DMS 273 (cell line): Measurements from ENCODE around the gene EBLN2.
A peak's percentile ranks its signal among the peaks of the same experiment; 100 is the strongest.

ENCODE experiments used
- DNase-seq: peaks from one replicate; lab custom pipeline; 2025; ENCODE audit not compliant: unreplicated experiment; lab: John Stamatoyannopoulos, UW

Gene EBLN2

DNA sequence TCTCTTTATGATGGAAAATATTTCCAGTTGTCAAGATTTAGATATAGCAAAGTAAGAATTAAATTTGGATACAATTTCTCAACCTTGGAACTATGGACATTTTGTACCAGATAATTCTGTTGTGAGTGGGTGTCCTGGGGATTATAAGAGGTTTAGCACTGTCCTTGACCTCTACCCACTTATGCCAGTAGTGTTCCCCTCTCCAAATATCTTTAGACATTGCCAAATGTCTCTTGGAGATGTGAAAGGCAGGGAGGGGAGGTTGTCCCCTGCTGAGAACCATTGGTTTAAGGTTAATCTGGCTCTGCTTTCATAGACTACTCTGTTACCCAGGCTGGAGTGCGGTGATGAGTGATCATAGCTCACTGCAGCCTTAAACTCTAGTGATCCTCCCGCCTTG, at the start of gene EBLN2:
Gene EBLN2 (plus strand): TSS at position 244 of the 400 bp plus-strand sequence. CDS start 423 bp downstream, outside the sequence.
- no peak for DNase-seq

DNA sequence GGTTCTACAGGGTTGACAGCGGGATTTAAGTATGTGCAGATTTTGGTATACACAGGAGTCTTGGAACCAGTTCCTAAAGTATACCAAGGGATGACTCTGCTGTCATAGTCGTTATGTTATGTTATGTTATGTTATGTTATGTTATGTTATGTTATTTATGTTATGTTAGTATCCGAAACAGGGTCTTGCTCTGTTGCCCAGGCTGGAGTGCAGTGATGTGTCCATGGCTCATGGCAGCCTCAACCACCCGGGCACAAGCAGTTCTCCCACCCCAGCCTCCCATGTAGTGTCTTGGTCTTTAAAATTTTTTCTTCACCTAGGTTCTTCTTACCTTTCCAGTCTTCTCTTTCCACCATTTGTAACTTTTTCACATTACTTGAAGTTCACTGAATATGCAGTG, 43.2 kb upstream of the EBLN2 start:
- DNase-seq, result no peak

DNA sequence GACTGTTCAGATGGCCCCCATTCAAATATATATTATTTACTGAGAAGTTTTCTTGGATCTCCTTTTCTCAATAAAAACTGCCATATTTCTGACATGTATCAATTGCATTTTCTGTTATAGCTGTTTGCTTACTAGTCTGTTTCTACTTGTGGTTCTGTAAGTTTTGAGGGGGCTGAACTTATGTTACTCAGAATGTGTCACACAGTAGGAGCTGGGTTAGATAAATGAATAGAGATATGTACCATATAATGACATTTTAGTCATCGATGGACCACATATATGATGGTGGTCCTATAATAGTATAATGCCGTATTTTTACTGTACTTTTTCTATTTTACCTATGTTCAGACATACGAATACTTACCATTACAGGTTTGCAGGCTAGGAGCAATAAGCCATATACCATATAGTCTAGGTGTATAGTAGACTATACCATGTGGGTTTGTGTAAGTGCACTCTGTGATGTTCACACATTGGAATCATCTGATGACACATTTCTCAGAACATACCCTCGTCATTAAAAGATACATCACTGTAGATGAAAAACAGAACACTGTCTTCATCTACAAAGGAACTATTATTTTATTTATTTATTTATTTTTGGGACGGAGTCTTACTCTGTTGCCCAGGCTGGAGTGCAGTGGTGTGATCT, 42.5 kb upstream of the EBLN2 start:
- DNase-seq, result no peak

DNA sequence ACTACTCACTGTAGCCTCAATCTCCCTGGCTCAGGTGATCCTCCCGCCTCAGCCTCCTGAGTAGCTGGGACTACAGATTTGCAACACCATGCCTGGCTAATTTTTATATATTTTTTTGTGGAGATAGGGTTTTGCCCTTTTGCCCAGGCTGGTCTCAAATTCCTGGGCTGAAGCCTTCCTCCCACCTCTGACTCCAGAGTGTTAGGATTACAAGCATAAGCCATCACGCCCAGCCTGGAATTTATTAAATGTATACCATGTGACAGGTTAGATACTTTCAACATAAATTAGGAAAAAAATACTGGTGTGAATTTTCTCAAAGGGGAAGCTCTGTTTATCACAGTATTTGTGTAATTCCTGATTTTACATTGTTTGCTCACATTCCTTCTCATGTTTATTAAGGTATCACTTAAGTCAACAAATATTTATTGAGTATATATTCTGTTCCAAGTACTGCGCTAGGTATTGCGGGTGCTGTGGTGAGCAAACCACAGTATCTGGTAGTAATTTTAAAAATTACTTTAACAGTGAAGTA, 40.1 kb upstream of the EBLN2 start:
- DNase-seq, result no peak

DNA sequence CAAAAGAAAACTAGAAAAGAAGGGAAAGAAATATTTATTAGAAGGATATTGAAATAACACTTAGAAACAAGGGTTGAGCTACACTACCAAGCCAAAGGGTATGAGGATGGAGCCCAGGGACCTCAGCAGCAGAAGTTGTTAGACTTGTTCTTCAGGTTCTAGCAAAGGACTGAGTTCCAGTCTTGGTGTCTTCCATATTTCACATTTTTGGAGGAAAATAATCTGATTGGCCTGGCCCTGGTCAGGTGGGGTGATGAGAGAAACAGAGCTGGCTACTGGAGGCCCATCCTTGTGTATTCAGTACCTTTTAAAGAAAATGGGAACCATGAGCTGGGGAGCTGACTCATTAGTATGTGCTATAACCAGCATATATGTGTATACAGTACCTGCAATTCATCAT, 36.6 kb upstream of the EBLN2 start:
- DNase-seq, result no peak

DNA sequence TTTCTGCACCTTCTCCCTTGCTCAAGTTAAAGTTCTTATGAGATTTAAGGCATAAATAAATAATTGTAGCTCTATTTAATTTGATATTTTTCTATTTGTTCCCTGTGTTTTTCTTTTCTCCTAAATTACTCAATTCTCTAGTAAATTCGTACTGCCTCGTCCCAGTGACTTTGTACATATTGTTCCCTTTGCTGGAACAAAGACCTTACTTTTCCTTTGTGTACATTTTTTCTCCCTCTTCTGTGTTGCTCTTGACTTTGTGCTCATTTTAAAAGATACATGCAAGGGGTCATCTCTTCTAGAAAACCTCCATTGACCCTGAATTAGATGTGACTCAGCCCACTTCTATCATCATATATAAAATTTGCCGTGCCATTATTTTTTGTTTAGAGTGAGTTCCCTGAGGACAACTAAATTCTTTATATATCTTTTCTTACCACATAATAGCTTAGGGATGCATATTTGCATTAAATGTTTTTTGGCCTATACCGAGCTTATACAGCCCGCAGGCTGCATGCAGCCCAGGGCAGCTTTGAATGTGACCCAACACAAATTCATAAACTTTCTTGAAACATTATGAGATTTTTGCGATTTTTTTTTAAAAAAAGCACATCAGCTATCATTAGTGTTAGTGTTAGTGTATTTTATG, 35.2 kb upstream of the EBLN2 start:
- DNase-seq, result no peak

DNA sequence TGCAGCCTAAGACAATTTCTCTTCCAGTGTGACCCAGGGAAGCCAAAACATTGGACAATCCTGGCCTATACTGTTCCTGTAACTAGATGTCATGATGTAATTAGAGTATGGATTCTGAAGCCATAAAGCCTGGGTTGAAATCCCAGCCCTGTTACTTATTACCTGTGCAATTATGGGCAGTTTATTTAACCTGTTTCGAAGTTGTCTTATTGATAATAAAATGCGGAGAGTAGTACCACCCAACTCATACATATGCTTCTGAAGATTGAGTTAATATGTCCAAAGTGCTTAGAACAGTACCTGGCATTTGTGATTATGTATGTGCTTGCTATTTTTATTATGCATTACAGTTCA, 34.7 kb upstream of the EBLN2 start:
- DNase-seq, result no peak

DNA sequence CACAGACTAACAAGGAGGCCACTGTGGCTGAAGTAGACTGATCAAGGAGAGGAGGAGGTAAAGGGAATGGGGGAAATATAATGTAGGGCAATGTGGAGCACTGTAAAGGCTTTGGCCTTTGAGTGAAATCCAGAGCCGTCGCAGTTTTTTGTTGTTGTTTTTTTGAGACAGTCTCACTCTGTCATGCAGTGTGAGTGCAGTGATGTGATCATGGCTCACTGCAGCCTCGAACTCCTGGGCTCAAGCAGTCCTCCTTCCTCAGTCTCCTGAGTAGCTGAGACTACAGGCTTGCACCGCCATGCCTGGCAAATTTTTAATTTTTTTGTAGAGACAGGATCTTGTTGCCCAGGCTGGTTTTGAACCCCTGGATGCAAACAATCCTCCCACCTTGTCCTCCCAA, 32.7 kb upstream of the EBLN2 start:
- no peak for DNase-seq

DNA sequence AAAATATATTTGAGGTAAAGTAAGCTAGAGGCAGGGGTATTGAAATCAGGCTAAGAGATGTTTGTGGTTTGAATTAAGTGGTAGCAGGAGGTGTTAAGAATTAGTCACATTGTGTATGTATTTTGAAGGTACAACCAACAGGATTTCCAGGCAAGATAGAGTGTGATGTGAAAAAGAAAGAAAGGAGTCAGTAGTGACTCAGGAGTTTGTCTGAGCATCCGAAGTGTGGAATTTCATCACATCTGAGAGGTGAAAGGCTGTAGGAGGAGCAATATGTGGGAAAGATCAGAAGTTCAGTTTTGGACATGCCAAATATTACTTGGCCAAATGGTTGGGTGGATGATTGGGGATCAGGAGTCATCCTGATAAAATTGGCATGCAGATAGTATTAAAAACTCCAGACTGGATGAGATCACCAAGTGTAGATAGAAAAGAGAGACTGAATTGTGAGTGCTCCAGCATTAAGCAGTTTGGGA, 32.1 kb upstream of the EBLN2 start:
- DNase-seq, result no peak

DNA sequence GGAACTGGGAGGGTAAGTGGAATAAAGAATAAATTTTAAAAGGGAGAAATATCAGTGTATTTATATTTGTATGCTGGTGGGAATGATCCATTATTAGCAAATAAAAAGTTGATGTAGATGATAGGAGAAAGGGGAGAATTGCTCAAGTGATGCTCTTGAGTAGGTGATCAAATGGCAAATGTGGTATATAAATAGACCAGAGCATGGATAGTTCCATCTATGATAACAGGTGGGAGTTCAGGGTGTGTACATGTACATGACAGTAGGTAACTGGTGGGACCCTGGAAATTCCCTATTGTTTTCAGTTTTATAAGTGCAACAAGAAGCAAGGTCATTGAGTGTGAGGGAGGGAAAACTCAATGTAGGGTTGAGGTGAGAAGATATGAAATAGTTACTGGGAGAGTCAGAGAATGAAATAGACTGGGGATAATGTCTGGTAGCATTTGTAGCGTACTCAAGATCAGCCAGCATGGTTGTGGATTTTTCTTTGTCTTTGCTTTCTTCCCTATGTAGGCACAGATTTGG, 31.3 kb upstream of the EBLN2 start:
- no peak for DNase-seq

DNA sequence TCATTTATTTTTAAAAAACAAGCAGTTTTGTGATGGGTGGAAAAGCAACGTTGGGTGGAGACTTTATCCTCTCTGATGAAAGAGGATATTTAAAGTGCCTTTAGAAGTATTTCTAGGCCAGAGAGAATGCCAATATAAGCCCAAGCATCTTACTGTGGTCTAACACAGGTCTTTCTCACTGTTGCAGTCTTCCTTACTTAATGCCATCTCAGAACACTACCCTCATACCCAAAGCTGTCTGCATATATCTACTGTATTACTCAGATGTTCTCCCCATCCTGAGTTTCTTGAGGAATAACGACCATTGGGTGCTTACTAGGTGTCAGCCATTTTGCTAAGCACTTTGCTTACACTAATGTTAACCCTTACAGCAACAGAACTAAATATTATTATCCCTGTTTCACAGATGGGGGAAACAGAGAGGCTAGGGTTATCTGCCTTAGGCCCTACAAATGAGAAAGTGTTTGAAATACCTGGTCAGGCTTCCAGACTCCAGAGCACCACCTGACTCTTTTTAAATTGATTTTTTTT, 29.8 kb upstream of the EBLN2 start:
- DNase-seq, result no peak

DNA sequence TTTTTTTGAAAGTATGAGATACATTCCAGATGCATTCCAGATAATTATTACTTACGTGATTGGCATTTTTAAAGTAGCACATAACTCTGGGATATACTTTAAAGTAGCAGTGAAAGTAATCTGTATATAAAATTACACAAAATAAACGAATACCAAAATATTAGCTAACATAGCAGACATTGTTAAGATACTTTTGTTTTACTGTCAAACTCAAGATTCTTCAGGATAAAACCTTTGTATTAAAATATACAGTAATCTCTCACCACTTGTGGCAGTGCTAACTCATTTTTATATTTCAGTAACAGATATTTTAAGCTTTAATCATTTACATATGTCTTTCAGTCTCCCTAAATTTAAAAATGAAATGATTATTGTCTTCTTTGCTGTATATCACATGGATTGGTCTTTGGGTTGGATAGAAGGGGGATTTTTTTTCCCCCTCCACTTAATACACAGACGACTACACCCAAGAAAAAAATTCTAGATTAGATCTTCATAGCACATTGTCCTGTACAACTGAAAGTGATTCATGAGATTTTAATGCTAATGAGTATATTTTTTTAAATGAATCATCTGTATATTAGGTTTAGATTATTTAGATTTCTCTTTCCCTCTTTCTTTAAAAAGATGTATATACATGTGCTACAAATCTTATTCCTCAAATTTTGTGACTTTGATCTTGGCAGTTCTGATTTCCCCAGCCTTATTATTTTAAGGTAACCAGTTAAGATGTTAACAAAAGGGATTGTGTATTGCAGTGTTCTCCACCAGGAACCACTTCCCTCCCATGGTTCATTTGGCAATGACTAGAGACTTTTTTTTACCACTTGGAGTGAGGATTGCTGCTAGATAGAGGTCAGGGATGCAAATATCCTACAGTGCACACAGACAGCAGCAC, 24.5 kb upstream of the EBLN2 start:
- no peak for DNase-seq

DNA sequence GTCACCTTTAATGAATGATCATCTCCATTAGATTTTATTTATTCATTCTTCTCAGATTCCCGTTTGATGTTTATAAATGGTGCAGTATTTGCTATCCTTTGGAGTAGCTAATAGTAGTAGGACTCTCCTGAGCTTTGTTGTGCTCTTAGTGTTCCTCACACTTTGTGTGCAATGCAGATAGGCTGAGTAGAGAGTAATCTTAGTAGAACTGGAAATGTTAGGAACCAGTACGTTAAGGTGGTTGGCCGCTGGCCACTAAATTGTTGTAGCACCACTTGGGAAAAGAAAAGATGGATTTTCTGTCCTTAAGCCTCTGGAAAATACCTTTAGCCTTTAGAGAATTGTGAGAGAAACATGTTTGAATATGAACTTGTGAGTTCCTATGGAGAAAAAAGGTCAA, 19.9 kb upstream of the EBLN2 start:
- no peak for DNase-seq

DNA sequence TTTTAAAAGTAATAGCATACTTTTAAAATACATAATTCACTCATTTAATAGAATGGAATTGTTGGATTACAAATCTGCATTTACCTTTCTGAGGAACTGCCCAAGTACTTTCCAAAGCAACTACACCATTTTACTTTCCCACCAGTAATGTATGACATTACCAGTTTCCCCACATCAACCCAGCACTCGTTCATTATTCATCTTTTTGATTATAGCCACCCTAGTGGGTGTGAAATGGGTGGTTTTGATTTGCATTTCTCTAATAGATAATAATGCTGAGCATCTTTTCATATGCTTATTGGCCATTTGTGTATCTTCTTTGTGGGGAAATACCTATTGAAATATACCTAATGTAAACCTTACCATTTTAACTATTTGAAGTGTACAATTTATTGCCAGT, 18.0 kb upstream of the EBLN2 start:
- no peak for DNase-seq

DNA sequence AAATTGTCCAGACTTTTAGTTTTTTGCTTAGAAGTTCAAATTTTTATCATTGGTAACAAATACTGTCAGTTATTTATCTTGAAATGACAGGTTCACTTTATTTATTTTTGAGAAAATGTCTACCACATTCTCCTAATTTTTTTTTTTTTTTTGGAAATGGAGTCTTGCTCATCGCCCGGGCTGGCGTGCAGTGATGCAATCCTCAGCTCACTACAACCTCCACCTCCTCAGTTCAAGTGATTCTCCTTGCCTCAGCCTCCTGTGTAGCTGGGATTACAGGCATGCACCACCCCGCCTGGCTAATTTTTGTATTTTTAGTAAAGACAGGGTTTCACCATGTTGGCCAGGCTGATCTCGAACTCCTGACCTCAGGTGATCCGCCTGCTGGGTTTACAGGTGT, 16.1 kb upstream of the EBLN2 start:
- no peak for DNase-seq

DNA sequence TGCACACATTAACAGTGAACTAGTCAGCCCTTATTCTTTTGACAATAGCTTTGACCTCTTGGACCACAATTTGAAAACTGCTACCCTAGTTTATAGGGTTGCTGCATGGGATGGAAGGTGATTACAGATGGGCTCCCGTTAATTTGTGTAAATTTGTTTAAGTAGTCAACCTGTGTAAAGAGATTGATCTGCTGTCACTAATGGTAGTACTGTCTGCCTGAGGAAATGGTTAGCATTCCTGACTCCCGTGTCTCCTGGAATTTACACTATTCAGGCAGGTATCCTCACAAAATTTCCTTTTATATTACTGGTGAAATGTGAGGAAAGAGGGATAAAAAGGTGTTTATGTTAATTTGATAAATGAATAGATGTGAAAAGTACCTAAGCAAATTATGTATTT, 15.3 kb upstream of the EBLN2 start:
- DNase-seq, result no peak

DNA sequence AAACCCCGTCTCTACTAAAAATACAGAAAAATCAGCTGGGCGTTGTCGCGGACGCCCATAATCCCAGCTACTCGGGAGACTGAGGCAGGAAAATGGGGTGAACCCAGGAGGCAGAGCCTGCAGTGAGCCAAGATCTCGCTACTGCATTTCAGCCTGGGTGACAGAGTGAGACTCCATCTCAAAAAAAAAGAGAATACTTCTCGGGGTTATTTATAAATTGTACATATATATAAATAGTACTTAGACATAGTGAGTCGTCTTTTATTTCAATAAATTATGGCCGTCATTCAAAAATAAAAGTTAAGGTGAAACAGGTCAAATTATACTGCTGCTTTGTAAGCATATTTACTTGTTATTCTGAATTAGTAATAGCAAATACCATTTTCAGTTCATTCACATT, 12.1 kb upstream of the EBLN2 start:
- no peak for DNase-seq

DNA sequence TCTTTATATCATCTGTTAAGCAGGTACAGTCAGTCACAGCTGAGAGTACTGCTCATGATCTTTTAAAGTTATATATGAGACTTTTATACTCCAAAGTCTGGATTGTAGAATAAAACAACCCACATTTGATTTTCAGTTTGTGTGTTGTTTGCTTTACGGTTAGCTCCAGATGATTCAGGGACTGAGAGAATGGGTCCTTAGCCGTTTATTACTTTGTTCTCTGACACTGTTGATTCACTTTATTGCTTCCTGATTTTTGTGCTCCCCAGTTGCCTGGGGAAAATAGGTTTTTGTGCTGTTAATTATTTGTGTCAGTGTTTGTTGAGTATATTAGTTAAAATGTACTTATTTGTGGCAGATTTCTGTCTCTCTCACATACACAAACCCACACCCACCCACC, 8.6 kb upstream of the EBLN2 start:
- no peak for DNase-seq

DNA sequence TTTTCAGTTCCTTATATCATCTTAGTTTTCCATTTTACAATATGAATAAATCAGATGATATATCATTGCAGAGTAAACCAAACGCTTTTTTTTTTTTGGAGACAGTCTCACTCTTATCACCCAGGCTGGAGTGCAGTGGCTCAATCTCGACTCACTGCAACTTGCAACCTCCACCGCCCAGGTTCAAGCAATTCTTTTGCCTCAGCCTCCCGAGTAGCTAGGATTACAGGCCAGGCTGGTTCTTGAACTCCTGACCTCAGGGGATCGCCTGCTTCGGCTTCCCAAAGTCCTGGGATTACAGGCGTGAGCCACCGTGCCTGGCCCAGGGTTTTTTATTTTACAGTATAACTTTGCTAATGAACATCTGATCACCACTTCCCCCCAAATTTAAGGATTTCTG, 5.9 kb upstream of the EBLN2 start:
- no peak for DNase-seq

DNA sequence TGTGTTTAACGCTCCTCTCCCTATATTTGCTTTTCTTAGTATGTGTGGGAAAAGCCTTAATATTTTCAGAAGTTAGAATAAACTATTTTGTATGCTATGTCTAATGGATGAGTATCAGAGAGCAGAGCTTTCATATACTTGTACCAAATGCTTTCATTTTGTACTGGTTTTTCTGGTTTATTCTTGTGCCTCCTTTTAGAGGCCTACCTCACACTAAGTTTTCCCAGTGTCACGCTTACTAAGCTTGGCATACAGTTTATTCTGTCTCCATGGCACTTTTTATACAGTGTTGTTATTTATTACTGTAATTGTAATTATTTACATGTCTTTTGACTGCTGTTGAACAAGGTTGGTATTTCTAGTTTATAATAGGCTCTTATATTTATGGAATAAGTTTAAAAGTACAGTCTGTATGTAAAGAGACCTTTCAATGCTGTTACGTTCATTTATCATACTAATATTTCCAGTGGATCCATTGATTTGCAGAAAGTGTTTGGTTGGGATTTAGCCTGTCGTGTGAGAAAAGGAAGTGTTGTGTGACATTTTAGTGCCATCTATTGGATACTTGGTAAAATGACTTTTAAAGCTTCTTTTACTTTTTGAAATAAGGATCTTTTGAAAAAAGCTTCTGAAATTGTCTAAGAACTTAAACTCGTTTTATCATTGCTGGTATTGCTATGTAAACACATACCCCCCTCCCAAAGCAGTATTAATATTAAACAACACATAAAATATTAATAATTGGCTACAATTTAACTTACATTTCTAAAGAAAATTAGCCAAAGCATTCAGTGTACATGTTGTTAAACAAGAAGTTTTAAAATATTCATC, 5.2 kb upstream of the EBLN2 start:
- peak; percentile 11 for DNase-seq

DNA sequence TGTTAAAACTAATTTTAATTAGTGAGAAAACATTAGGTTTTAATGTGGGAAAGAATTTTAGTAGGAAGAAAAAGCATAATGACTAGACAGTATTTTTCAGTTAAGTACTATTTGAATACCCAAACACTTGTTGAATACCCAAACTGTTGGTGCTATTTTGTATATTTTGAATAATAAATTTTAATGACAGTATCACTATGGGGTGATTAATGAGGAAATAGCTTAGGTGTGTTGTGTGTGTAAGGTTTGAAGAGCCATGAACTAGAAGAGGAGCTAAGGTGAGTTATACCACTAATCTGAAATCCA, 4.7 kb upstream of the EBLN2 start:
- no peak for DNase-seq
